Skeletal muscle tissue (tissue), 4 donors: Measurements from ENCODE around the gene ZBTB7C. TPM values are rescaled to one million over a fixed set of nuclear protein-coding genes. Genes with fewer than 3 reads are reported as not detected.

ENCODE experiments used
- H3K27ac ChIP-seq: one replicate; pipeline ENCODE4 v1.7.0; 2013; ENCODE audit warnings: mild to moderate bottlenecking, low read depth, low read length, inconsistent platforms
- H3K27me3 ChIP-seq, 3 donors: one replicate each; pipeline ENCODE4 v1.7.0; 2013; ENCODE audit warnings: low read length in 3 of 3; ENCODE audit not compliant: control insufficient read depth in 3 of 3, insufficient read depth in 3 of 3
- H3K36me3 ChIP-seq, 3 donors: one replicate each; pipeline ENCODE4 v1.7.0; 2013; ENCODE audit warnings: low read length in 3 of 3; ENCODE audit not compliant: control insufficient read depth in 3 of 3, insufficient read depth in 3 of 3
- H3K4me1 ChIP-seq, 3 donors: one replicate each; pipeline ENCODE4 v1.7.0; 2013; ENCODE audit warnings: low read length in 3 of 3, mild to moderate bottlenecking in 3 of 3; ENCODE audit not compliant: control insufficient read depth in 3 of 3, insufficient read depth in 3 of 3
- H3K4me3 ChIP-seq, 3 donors: one replicate each; pipeline ENCODE4 v1.7.0; 2013; ENCODE audit warnings: low read length in 3 of 3
- H3K9ac ChIP-seq, 3 donors: one replicate each; pipeline ENCODE4 v1.7.0; 2013; ENCODE audit warnings: low read length in 3 of 3, mild to moderate bottlenecking in 3 of 3, moderate library complexity in 2 of 3, low read depth in 1 of 3
- H3K9me3 ChIP-seq, 3 donors: one replicate each; pipeline ENCODE4 v1.7.0; 2013; ENCODE audit warnings: low read length in 3 of 3; ENCODE audit not compliant: control insufficient read depth in 3 of 3
- total RNA-seq: library from RNA; depleted of rRNA; stranded (reverse); fragments of >200 nt; gene quantifications from one replicate; pipeline ENCODE4 v1.2.3, GENCODE V29; 2014
- donor health status: Osteomylitis.

Gene ZBTB7C
- total RNA-seq, 1 donor from 2014 or later: 2.6 TPM

DNA sequence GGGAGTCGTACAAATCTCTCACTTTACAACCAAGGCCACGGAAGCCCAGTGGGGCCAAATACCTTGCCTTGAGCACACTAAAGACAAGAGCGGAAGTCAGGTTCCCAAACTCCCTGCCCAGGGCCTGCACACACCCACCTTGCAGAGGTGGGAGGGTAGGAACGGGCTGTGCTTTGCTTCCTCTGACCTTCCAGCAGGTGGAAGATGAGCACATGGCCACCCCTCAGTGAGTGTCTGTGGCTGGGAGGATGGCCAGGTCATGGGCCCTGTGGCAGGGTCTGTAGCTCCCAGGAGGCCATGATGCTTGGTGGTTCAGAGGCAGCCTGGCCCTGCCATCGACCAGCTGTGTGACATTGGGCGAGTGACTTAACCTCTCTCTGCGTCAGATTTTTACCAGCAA lies 218.2 kb downstream of the ZBTB7C start:
- no peak overlapping the region for H3K27ac ChIP-seq
- H3K9me3 ChIP-seq: no peaks in the 10 kb centered on the region
- peaks cover 14 to 16% (median 16%) of the 10 kb centered on the region in 3 donors for H3K4me1 ChIP-seq
- no peak overlapping the region for H3K4me3 ChIP-seq
- H3K27me3 ChIP-seq: no peaks in the 10 kb centered on the region
- H3K36me3 ChIP-seq: no peaks in the 10 kb centered on the region
- H3K9ac ChIP-seq: no peak overlapping the region

DNA sequence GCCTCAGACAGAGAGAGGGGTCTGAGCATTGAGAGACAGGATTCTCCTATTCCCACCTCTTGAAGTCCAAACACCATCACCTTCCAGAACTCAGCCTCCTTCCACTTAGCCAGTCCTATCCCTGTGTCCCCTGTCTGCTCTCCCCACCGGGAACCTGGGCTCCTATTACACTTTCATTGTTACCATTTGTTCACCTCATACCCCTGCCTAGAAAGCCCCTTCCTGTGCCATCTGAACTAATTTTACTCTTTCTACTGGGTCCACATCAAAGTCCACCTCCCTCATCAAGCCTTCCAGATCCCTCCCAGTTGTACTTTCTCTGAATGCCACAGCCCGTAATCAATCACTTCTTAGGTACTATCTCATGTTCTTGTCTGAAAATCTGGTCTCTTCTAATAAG lies 220.6 kb downstream of the ZBTB7C start:
- H3K4me1 ChIP-seq: peaks cover 3% of the 10 kb centered on the region in 3 donors

DNA sequence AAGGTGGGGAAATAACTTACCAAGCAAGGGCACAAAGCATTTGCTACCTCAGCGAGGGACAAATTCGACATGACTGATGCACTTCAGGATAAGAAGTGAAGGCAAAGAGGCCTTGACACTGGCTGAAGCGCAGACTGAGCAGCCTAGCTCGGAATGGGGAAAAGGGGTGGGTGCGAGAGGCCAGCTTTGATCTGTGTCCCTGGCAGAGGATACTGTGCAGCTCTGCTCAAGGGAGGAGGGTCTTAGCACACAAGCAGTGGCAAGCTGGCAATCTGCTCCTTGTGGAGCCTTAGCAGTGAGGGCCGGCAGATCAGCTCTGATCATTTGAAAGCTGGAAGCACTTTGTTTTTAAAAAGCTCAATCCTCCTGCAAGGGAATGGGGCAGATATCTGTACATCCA lies 222.3 kb downstream of the ZBTB7C start:
- Histone ChIP-seq H3K4me3 (no peak overlapping the region), H3K9me3 (no peaks in the 10 kb centered on the region), H3K9ac (no peak overlapping the region), H3K27ac (no peak overlapping the region), H3K4me1 (no peaks in the 10 kb centered on the region), H3K36me3 (no peaks in the 10 kb centered on the region), H3K27me3 (no peaks in the 10 kb centered on the region)

More for the DNA sequence above, 220.6 kb downstream of the ZBTB7C start:
- Histone ChIP-seq H3K4me3 (no peak overlapping the region), H3K9me3 (no peaks in the 10 kb centered on the region), H3K9ac (no peak overlapping the region), H3K27me3 (no peaks in the 10 kb centered on the region), H3K27ac (no peak overlapping the region), H3K36me3 (no peaks in the 10 kb centered on the region)

DNA sequence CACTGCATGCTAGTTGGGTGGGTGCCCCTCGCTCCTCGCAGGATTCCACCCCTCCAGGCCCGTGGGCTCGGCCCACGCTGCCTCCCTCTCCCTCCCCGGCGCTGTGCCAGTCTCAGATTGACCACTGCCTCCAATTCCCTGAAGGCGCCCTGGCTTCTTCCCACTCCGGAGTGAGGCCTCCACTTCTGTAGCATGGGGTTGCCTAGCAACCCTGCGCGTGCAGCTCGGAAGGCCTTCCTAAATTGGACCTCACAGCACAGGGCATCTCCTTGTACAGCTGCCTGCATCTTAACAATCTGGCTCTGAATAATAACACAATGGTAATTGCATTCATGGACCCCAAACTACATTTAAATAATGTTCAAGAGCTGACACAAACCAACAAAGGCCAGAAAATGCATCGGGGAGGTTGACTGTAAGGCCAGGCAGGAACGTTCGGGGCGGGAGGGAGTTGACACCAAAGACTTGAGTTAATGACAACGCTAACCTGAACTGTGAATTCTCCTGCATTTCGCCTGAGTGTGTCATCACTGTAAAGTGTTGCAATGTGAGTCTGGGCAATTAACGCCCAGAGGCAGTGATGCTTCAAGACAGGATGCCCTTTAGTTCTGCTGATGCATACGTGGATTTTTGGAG lies 222.9 kb downstream of the ZBTB7C start:
- H3K36me3 ChIP-seq: no peaks in the 10 kb centered on the region
- no peaks in the 10 kb centered on the region for H3K27me3 ChIP-seq
- no peak overlapping the region for H3K27ac ChIP-seq
- no peak overlapping the region for H3K9ac ChIP-seq
- H3K4me1 ChIP-seq: no peaks in the 10 kb centered on the region
- no peak overlapping the region for H3K4me3 ChIP-seq
- H3K9me3 ChIP-seq: no peaks in the 10 kb centered on the region

DNA sequence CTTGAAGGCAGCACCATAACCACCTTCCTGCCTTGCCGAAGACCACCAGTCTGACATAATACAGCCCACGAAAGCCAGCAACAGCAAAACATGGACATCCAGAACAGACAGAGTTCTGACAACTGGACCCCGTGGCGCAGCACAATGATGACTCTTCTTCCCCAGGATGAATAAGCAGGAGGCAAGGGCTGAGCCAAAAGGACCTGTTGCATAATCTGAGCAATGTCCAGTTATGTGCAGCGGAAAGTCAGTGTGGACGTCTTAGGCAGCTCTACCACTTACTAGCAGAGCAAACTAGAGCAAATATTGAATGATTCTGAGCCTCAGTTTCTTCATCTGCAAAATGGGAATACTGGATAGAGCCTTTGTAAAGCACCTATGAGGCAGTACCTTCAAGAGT lies 225.1 kb downstream of the ZBTB7C start:
- Histone ChIP-seq H3K4me1 (no peaks in the 10 kb centered on the region), H3K9ac (no peak overlapping the region), H3K27ac (no peak overlapping the region), H3K27me3 (peaks cover 0 to 2% (median 0%) of the 10 kb centered on the region in 3 donors), H3K36me3 (no peaks in the 10 kb centered on the region), H3K4me3 (no peak overlapping the region), H3K9me3 (no peaks in the 10 kb centered on the region)

DNA sequence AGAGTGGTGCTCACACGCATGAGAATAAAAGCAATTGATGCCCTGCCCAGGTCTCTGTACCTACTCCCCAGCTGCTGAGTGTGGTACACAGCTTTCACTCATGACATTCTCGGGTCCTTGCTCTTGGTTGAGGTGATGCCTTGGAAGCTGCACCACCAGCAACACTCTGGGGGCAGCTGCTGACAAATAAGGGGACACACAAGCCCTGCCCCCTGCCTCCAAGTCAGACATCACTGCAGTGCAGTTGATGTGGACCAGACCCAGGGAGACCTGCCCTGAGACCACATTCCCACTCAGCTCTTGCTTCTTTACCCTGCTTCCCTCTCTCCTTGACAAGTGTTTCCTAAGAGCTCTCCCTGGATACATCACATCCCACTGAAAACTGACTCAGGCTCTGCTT lies 225.6 kb downstream of the ZBTB7C start:
- no peaks in the 10 kb centered on the region for H3K36me3 ChIP-seq
- no peaks in the 10 kb centered on the region for H3K4me1 ChIP-seq
- peaks cover 0 to 2% (median 0%) of the 10 kb centered on the region in 3 donors for H3K27me3 ChIP-seq
- no peak overlapping the region for H3K9ac ChIP-seq
- H3K4me3 ChIP-seq: no peak overlapping the region
- no peaks in the 10 kb centered on the region for H3K9me3 ChIP-seq
- H3K27ac ChIP-seq: no peak overlapping the region

DNA sequence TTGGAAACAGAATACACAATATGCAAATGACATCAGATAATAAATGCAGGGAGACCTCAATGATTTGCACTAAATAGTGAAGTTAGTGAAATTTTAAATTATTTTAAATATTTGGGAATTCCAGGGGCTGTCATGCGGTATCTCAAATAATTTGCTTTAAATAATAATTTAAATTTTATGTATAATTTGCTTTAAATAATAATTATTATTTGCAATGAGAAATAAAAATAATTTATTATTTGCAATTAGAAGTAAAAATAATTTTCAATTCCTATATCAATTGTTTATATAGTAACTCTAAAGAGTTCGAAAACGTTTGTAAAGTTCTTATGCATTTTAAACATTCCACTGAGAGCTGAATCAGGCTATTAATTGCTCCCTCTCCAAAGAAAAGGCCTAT lies 226.4 kb downstream of the ZBTB7C start:
- H3K4me1 ChIP-seq: no peaks in the 10 kb centered on the region
- H3K27ac ChIP-seq: no peak overlapping the region
- H3K4me3 ChIP-seq: no peak overlapping the region
- H3K9me3 ChIP-seq: no peaks in the 10 kb centered on the region
- H3K27me3 ChIP-seq: peaks cover 0 to 2% (median 0%) of the 10 kb centered on the region in 3 donors
- no peaks in the 10 kb centered on the region for H3K36me3 ChIP-seq
- no peak overlapping the region for H3K9ac ChIP-seq

DNA sequence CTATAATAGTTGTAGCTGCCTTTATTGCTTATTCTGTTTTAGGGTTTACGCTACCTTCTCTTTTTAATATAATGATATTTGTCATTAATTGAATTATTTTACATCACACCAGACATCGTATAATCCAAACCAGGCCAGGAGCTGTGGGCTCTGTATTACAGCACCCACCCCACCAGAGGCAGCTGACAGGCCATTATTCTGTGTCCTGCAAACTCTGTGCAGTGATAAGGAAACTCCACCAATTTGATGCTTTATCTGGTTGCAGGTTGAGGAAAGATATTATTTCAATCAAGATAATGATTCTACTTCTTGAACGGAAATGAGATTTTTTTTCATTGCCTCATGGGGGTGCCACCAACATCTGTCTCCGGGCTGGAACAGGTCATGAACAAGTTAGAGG lies 227.3 kb downstream of the ZBTB7C start:
- Histone ChIP-seq H3K4me3 (no peak overlapping the region), H3K9ac (no peak overlapping the region), H3K27me3 (peaks cover 0 to 2% (median 0%) of the 10 kb centered on the region in 3 donors), H3K9me3 (no peaks in the 10 kb centered on the region), H3K36me3 (no peaks in the 10 kb centered on the region), H3K4me1 (no peaks in the 10 kb centered on the region), H3K27ac (no peak overlapping the region)

DNA sequence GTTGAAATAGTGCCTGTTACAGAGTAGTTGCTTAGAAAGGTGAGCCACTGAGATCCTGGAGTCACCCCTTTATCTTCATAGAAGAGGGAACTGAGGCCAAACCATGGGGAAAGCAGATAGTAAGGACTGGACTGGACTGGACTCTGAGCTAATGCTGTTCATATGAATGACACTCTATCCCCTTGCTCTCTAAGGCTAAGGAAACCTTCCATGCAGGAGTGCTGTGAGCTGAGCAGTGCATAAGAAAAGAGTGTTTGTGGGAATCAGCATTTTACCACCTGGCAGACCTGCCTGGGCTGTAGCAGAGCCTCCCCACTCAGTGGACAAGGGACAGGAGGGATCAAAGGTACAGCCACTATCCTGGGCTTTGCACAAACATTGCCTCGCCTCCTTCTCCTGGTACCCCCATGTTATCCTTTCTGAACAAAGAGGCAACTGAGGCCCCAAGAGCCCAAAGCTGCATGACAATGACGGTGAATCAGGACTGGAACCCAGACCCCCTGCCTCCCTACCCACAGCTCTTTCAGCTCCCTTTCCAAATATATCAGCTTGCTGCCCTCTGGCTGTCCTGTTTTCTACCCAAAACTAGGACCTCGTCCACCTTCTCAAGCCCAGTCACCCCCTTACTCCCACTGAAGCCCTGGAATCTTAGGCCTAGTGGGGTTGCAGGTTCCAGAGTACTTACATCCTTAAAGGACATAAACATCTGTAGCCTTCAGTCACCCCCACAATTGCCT lies 227.9 kb downstream of the ZBTB7C start:
- Histone ChIP-seq H3K4me1 (no peaks in the 10 kb centered on the region), H3K9me3 (no peaks in the 10 kb centered on the region), H3K27me3 (peaks cover 0 to 2% (median 0%) of the 10 kb centered on the region in 3 donors), H3K4me3 (no peak overlapping the region), H3K9ac (no peak overlapping the region), H3K27ac (no peak overlapping the region), H3K36me3 (no peaks in the 10 kb centered on the region)

DNA sequence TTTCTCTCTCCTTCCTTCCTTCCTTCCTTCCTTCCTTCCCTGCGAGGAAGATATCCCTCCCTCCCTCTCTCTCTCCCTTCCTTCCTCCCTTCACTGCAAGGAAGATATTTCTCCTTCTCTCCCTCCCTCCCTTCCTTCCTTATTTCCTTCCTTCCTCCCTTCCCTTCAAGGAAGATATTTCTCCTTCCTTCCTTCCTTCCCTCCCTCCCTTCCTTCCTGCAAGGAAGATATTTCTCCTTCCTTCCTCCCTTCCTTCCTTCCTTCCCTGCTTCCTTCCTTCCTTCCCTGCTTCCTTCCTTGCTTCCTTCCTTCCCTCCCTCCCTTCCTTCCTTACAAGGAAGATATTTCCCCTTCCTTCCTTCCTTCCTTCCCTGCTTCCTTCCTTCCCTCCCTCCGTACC lies 229.5 kb downstream of the ZBTB7C start:
- Histone ChIP-seq H3K9me3 (no peaks in the 10 kb centered on the region), H3K9ac (no peak overlapping the region), H3K4me3 (no peak overlapping the region), H3K27ac (no peak overlapping the region), H3K36me3 (no peaks in the 10 kb centered on the region), H3K27me3 (peaks cover 0 to 2% (median 0%) of the 10 kb centered on the region in 3 donors), H3K4me1 (no peaks in the 10 kb centered on the region)
